Measurements from ENCODE around the gene PSME3.
A peak's percentile ranks its signal among the peaks of the same experiment; 100 is the strongest.

The PSME3 gene

GRCh38 chr17:42832934-42833766, at the start of gene PSME3:
PSME3 (plus strand) TSS chr17:42833397; CDS start chr17:42833632, 235 bp downstream.
- in situ Hi-C loops (cut with HindIII; ENCODE audit: low pct_ligation_motif_present, low sequenced_read_pairs) = no loop called here
- H3K4me3 ChIP-seq (ENCODE audit: low read depth, low read length) = peak within 1 kb of the TSS; percentile 99
- H3K36me3 ChIP-seq (replicated peaks) = peaks cover 22% of the 10 kb centered on the region
- no peaks in the 10 kb centered on the region for H3K27me3 ChIP-seq (replicated peaks)
- peak within 1 kb of the TSS; percentile 86 for H3K27ac ChIP-seq
- peak; percentile 3 for TF ChIP-seq CTCF (IDR thresholded peaks at IDR 0.05; ENCODE audit: low read depth, low read length, missing control alignments)
- peak; percentile 82 for DNase-seq

- Histone ChIP-seq H3K4me3 (ENCODE audit: low read depth, low read length) (no peak overlapping the region), H3K27me3 (replicated peaks) (no peaks in the 10 kb centered on the region), H3K36me3 (replicated peaks) (peaks cover 18% of the 10 kb centered on the region), H3K27ac (no peak overlapping the region)
- no peak for DNase-seq
- in situ Hi-C loops (cut with HindIII; ENCODE audit: low pct_ligation_motif_present, low sequenced_read_pairs) = no loop called here
- no peak for TF ChIP-seq CTCF (IDR thresholded peaks at IDR 0.05; ENCODE audit: low read depth, low read length, missing control alignments)
These were observed 49.4 kb upstream of the PSME3 start for GRCh38 chr17:42783791-42784138.

GRCh38 chr17:42784409-42784808, 48.8 kb upstream of the PSME3 start:
- Histone ChIP-seq H3K4me3 (ENCODE audit: low read depth, low read length) (no peak overlapping the region), H3K36me3 (replicated peaks) (peaks cover 15% of the 10 kb centered on the region), H3K27me3 (replicated peaks) (no peaks in the 10 kb centered on the region), H3K27ac (no peak overlapping the region)
- DNase-seq = no peak
- in situ Hi-C loops (cut with HindIII; ENCODE audit: low pct_ligation_motif_present, low sequenced_read_pairs) = no loop called here
- no peak for TF ChIP-seq CTCF (IDR thresholded peaks at IDR 0.05; ENCODE audit: low read depth, low read length, missing control alignments)

GRCh38 chr17:42784811-42785592, 48.2 kb upstream of the PSME3 start:
- no peak for TF ChIP-seq CTCF (IDR thresholded peaks at IDR 0.05; ENCODE audit: low read depth, low read length, missing control alignments)
- no peak overlapping the region for H3K27ac ChIP-seq
- H3K36me3 ChIP-seq (replicated peaks) = peaks cover 15% of the 10 kb centered on the region
- no peaks in the 10 kb centered on the region for H3K27me3 ChIP-seq (replicated peaks)
- DNase-seq = no peak
- H3K4me3 ChIP-seq (ENCODE audit: low read depth, low read length) = no peak overlapping the region
- in situ Hi-C loops (cut with HindIII; ENCODE audit: low pct_ligation_motif_present, low sequenced_read_pairs) = no loop called here

- no peak for DNase-seq
- no peak overlapping the region for H3K27ac ChIP-seq
- no peaks in the 10 kb centered on the region for H3K27me3 ChIP-seq (replicated peaks)
- H3K36me3 ChIP-seq (replicated peaks) = peaks cover 15% of the 10 kb centered on the region
- no peak overlapping the region for H3K4me3 ChIP-seq (ENCODE audit: low read depth, low read length)
- TF ChIP-seq CTCF (IDR thresholded peaks at IDR 0.05; ENCODE audit: low read depth, low read length, missing control alignments) = no peak
- in situ Hi-C loops (cut with HindIII; ENCODE audit: low pct_ligation_motif_present, low sequenced_read_pairs) = no loop called here
These were observed 45.9 kb upstream of the PSME3 start for GRCh38 chr17:42787266-42787665.

Measured in brain microvascular endothelial cell (primary cell).